ENCODE results near the gene PCDHGA6. TPM values are rescaled to one million over a fixed set of nuclear protein-coding genes. Genes with fewer than 3 reads are reported as not detected.
"Not testable (repeated sequence)": the region's sequence is repeated elsewhere in the genome, so short reads cannot be mapped to it uniquely, and the experiment has no call there.

PCDHGA6 gene
- total and polyA plus RNA-seq, 7 donors: 0.03 to 2.5 (median 1.3) TPM

DNA sequence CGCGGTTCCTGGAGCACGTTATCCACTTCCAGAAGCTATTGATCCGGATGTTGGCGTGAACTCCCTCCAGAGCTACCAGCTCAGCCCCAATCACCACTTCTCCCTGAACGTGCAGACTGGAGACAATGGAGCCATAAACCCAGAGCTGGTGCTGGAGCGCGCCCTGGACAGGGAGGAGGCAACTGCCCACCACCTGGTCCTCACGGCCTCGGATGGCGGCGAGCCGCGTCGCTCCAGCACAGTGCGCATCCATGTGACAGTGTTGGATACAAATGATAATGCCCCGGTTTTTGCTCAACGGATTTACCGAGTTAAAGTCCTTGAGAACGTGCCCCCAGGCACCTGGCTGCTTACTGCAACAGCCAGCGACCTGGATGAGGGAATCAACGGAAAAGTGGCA lies 29.7 kb downstream of the PCDHGA6 start:
- H3K27me3 ChIP-seq (ENCODE audit: insufficient read depth in 3 of 3, low read length in 2 of 3): peaks cover 0 to 38% (median 17%) of the 10 kb centered on the region in 3 donors
- DNase-seq (no peak), ATAC-seq (no peak)
- peak overlapping the region; percentile 47 for H3K4me3 ChIP-seq
- H3K4me1 ChIP-seq: peaks cover 4% of the 10 kb centered on the region
- H3K27ac ChIP-seq: no peak overlapping the region
- peaks cover 4% of the 10 kb centered on the region for H3K9me3 ChIP-seq
- H3K36me3 ChIP-seq (ENCODE audit: insufficient read depth in 1 of 2, low read depth in 1 of 2): no peaks in the 10 kb centered on the region
- intact Hi-C loops (cut with DNase I): no loop called here
- TF ChIP-seq, protein P1, sequence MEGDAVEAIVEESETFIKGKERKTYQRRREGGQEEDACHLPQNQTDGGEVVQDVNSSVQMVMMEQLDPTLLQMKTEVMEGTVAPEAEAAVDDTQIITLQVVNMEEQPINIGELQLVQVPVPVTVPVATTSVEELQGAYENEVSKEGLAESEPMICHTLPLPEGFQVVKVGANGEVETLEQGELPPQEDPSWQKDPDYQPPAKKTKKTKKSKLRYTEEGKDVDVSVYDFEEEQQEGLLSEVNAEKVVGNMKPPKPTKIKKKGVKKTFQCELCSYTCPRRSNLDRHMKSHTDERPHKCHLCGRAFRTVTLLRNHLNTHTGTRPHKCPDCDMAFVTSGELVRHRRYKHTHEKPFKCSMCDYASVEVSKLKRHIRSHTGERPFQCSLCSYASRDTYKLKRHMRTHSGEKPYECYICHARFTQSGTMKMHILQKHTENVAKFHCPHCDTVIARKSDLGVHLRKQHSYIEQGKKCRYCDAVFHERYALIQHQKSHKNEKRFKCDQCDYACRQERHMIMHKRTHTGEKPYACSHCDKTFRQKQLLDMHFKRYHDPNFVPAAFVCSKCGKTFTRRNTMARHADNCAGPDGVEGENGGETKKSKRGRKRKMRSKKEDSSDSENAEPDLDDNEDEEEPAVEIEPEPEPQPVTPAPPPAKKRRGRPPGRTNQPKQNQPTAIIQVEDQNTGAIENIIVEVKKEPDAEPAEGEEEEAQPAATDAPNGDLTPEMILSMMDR (IDR thresholded peaks at IDR 0.05): no peak
- 36 to 42% (median 39%) methylated on average over 22 of the region's 22 CpGs for WGBS, 3 donors

DNA sequence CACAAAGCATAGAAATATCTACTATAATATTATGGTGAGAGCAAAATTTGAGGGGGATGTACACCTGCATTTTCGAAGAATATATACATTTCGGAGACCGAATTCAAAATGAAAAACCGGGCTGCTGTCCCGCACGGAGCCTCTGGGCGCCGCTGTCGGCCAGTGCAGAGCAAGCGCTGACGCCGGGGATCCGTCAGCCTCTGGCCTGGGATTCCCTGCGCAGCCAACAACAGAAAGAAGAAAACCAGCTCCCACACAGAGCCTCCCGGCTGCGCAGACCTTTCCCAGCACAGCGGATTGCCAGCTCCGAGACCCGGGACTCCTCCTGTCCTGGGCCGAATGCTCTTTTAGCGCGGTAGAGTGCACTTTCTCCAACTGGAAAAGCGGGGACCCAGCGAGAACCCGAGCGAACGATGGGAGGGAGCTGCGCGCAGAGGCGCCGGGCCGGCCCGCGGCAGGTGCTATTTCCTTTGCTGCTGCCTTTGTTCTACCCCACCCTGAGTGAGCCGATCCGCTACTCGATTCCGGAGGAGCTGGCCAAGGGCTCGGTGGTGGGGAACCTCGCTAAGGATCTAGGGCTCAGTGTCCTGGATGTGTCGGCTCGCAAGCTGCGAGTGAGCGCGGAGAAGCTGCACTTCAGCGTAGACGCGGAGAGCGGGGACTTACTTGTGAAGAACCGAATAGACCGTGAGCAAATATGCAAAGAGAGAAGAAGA lies 34.3 kb downstream of the PCDHGA6 start, which contains the start of gene PCDHGB6:
TSS of gene PCDHGB6 (plus strand) at position 232 of the 716 bp plus-strand sequence. CDS start at position 414, 182 bp downstream.
- TF ChIP-seq, protein P1 (IDR thresholded peaks at IDR 0.05): peak; percentile 70
- WGBS, 3 donors: 9 to 16% (median 13%) methylated on average over 43 to 51 of the region's 51 CpGs
- not testable (repeated sequence) for H3K36me3 ChIP-seq (ENCODE audit: insufficient read depth in 1 of 2, low read depth in 1 of 2)

DNA sequence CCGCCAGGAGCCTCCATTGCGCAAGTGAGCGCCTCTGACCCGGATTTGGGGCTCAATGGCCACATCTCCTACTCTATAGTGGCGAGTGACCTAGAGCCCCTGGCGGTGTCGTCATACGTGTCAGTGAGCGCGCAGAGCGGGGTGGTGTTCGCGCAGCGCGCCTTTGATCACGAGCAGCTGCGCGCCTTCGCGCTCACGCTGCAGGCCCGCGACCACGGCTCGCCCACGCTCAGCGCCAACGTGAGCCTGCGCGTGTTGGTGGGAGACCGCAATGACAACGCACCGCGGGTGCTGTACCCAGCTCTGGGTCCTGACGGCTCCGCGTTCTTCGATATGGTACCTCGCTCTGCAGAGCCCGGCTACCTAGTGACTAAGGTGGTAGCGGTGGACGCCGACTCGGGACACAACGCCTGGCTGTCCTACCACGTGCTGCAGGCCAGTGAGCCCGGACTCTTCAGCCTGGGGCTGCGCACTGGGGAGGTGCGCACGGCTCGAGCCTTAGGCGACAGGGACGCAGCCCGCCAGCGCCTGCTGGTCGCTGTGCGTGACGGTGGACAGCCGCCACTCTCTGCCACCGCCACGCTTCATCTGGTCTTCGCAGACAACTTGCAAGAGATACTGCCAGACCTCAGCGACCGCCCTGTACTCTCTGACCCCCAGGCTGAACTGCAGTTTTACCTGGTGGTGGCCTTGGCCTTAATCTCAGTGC lies 36.1 kb downstream of the PCDHGA6 start:
- Histone ChIP-seq H3K9me3 (peaks cover 7% of the 10 kb centered on the region), H3K27ac (no peak overlapping the region), H3K36me3 (ENCODE audit: insufficient read depth in 1 of 2, low read depth in 1 of 2) (no peaks in the 10 kb centered on the region), H3K4me3 (peak overlapping the region; percentile 62), H3K27me3 (ENCODE audit: insufficient read depth in 3 of 3, low read length in 2 of 3) (peaks cover 0 to 18% (median 2%) of the 10 kb centered on the region in 3 donors), H3K4me1 (no peaks in the 10 kb centered on the region)
- ATAC-seq: no peak
- intact Hi-C loops (cut with DNase I): no loop called here
- no peak for DNase-seq
- TF ChIP-seq, protein P1 (IDR thresholded peaks at IDR 0.05): no peak
- 33 to 39% (median 39%) methylated on average over 64 of the region's 64 CpGs for WGBS, 3 donors

More for the DNA sequence above, 34.3 kb downstream of the PCDHGA6 start, which contains the start of gene PCDHGB6:
- peak within 1 kb of the TSS; percentile 62 for H3K4me3 ChIP-seq
- H3K9me3 ChIP-seq; intact Hi-C loops (cut with DNase I); H3K4me1 ChIP-seq: not testable (repeated sequence)
- peaks cover 0 to 19% (median 8%) of the 10 kb centered on the region in 3 donors for H3K27me3 ChIP-seq (ENCODE audit: insufficient read depth in 3 of 3, low read length in 2 of 3)
- DNase-seq: peak; percentile 50 to 72
- peak; percentile 80 to 89 (median 86) for ATAC-seq
- peak within 1 kb of the TSS; percentile 51 for H3K27ac ChIP-seq

DNA sequence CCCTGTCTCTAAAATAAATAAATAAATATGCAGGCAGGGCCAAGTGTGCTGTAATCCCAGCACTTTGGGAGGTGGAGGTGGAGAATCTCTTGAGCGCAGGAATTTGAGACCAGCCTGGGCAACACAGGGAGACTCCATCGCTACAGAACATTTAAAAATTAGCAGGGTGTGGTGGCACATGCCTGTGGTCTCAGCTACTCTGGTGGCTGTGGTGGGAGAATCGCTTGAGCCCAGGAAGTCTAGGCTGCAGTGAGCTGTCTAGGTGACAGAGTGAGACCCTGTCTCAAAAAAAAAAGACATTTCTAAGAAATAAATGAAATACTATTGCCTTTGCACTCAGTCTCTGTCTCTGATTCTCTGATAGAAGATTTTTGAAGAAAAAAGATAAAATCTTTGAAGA lies 37.9 kb downstream of the PCDHGA6 start:
- ATAC-seq: no peak
- Histone ChIP-seq H3K9me3 (peaks cover 7% of the 10 kb centered on the region), H3K4me1 (no peaks in the 10 kb centered on the region), H3K27me3 (ENCODE audit: insufficient read depth in 3 of 3, low read length in 2 of 3) (peaks cover 0 to 22% (median 0%) of the 10 kb centered on the region in 3 donors), H3K4me3 (peak overlapping the region; percentile 62), H3K36me3 (ENCODE audit: insufficient read depth in 1 of 2, low read depth in 1 of 2) (no peaks in the 10 kb centered on the region), H3K27ac (no peak overlapping the region)
- TF ChIP-seq, protein P1 (IDR thresholded peaks at IDR 0.05): no peak
- intact Hi-C loops (cut with DNase I): no loop called here
- 69 to 74% (median 69%) methylated on average over 3 of the region's 3 CpGs for WGBS, 3 donors
- no peak for DNase-seq
